Upper lobe of left lung (tissue), 4 donors: ENCODE results near the gene CAMK4.

Source experiments
- CTCF ChIP-seq, 6 experiments: fragments of 450-650 bp in 4 of 6; fragments of 200-600 bp in 2 of 6; sonication (generic) in 2 of 6; IDR thresholded peaks; one replicate each; pipeline ENCODE4 v1.5.1; 2016 to 2019; ENCODE audit warnings: antibody characterized with exemption in 6 of 6
- EP300 ChIP-seq, 4 donors: sonication (generic); formaldehyde crosslinking; IDR thresholded peaks; one replicate each; pipeline ENCODE4 v1.5.1; 2017; ENCODE audit warnings: antibody characterized with exemption in 4 of 4, control low read depth in 2 of 4
- POLR2A ChIP-seq, 4 donors: fragments of 450-650 bp; IDR thresholded peaks; one replicate each; pipeline ENCODE4 v1.5.1; 2016 to 2017; ENCODE audit warnings: antibody characterized with exemption in 4 of 4, mild to moderate bottlenecking in 2 of 4

GRCh38 chr5:111255169-111255568, 31.0 kb downstream of the CAMK4 start:
- TF ChIP-seq CTCF (IDR thresholded peaks at IDR 0.05) (no peak), POLR2A (IDR thresholded peaks at IDR 0.05) (no peak), EP300 (IDR thresholded peaks at IDR 0.05) (no peak)
